ENCODE results near the gene TBX20.
A peak's percentile ranks its signal among the peaks of the same experiment; 100 is the strongest.

The TBX20 gene

GRCh38 chr7:35253710-35254495 lies at the start of gene TBX20:
Gene TBX20, minus strand, starts transcription at chr7:35254100. Its CDS starts 480 bp downstream, at chr7:35253620.
- DNase-seq (ENCODE audit: low spot score), result peak; percentile 87

- no peak for DNase-seq (ENCODE audit: low spot score)
Measured at GRCh38 chr7:35289376-35289775, 35.5 kb upstream of the TBX20 start.

GRCh38 chr7:35286986-35287385 lies 33.1 kb upstream of the TBX20 start:
- DNase-seq (ENCODE audit: low spot score), result no peak

GRCh38 chr7:35286422-35286821 lies 32.5 kb upstream of the TBX20 start:
- peak; percentile 11 for DNase-seq (ENCODE audit: low spot score)

GRCh38 chr7:35285799-35286198 lies 31.9 kb upstream of the TBX20 start:
- DNase-seq (ENCODE audit: low spot score), result no peak

- DNase-seq (ENCODE audit: low spot score), result no peak
Measured at GRCh38 chr7:35280902-35281301, 27.0 kb upstream of the TBX20 start.

- no peak for DNase-seq (ENCODE audit: low spot score)
Measured at GRCh38 chr7:35277359-35277758, 23.5 kb upstream of the TBX20 start.

GRCh38 chr7:35272246-35272645 lies 18.3 kb upstream of the TBX20 start:
- no peak for DNase-seq (ENCODE audit: low spot score)

- DNase-seq (ENCODE audit: low spot score), result no peak
Measured at GRCh38 chr7:35268953-35269352, 15.1 kb upstream of the TBX20 start.

GRCh38 chr7:35267411-35267810 lies 13.5 kb upstream of the TBX20 start:
- no peak for DNase-seq (ENCODE audit: low spot score)

GRCh38 chr7:35263396-35263795 lies 9.5 kb upstream of the TBX20 start:
- DNase-seq (ENCODE audit: low spot score), result no peak

- DNase-seq (ENCODE audit: low spot score), result no peak
Measured at GRCh38 chr7:35261476-35262285, 7.8 kb upstream of the TBX20 start.

GRCh38 chr7:35261041-35261440 lies 7.1 kb upstream of the TBX20 start:
- no peak for DNase-seq (ENCODE audit: low spot score)

GRCh38 chr7:35260246-35260645 lies 6.3 kb upstream of the TBX20 start:
- DNase-seq (ENCODE audit: low spot score), result no peak

- no peak for DNase-seq (ENCODE audit: low spot score)
Measured at GRCh38 chr7:35259523-35259908, 5.6 kb upstream of the TBX20 start.

GRCh38 chr7:35258868-35259522 lies 5.1 kb upstream of the TBX20 start:
- DNase-seq (ENCODE audit: low spot score), result no peak

- DNase-seq (ENCODE audit: low spot score), result no peak
Measured at GRCh38 chr7:35258125-35258867, 4.4 kb upstream of the TBX20 start.

GRCh38 chr7:35257251-35258124 lies 3.6 kb upstream of the TBX20 start:
- no peak for DNase-seq (ENCODE audit: low spot score)

GRCh38 chr7:35256256-35257175 lies 2.6 kb upstream of the TBX20 start:
- DNase-seq (ENCODE audit: low spot score), result no peak

All from SW480 (cell line).